Hepatocyte (in vitro differentiated cells): ENCODE results near the gene PPP1R3D. TPM values are rescaled to one million over a fixed set of nuclear protein-coding genes. Genes with fewer than 3 reads are reported as not detected.

ENCODE experiments used
- DNase-seq: peaks from one replicate; pipeline ENCODE4 v3.0.0-alpha.2; 2016; ENCODE audit warnings: low spot score
- H2AFZ ChIP-seq: fragments of 200-600 bp; sonication (generic); 2 replicates; pipeline ENCODE4 v1.6.0; 2016; ENCODE audit warnings: antibody characterized with exemption, mild to moderate bottlenecking
- H3K27ac ChIP-seq: fragments of 200-600 bp; sonication (generic); 2 replicates; pipeline ENCODE4 v1.5.1; 2016; ENCODE audit warnings: mild to moderate bottlenecking
- H3K27me3 ChIP-seq: fragments of 200-600 bp; sonication (generic); 2 replicates; pipeline ENCODE4 v1.6.1; 2016
- H3K36me3 ChIP-seq: fragments of 200-600 bp; sonication (generic); replicated peaks from 2 replicates; pipeline ENCODE4 v1.5.1; 2016; ENCODE audit warnings: low read depth; ENCODE audit not compliant: insufficient read depth
- H3K4me1 ChIP-seq: fragments of 200-600 bp; sonication (generic); 2 replicates; pipeline ENCODE4 v1.5.1; 2016; ENCODE audit warnings: mild to moderate bottlenecking, moderate library complexity; ENCODE audit not compliant: insufficient read depth
- H3K4me2 ChIP-seq: fragments of 200-600 bp; sonication (generic); 2 replicates; pipeline ENCODE4 v1.6.0; 2016
- H3K4me3 ChIP-seq: fragments of 200-600 bp; sonication (generic); 2 replicates; pipeline ENCODE4 v1.5.1; 2016; ENCODE audit warnings: mild to moderate bottlenecking
- H3K79me2 ChIP-seq: fragments of 200-600 bp; sonication (generic); 2 replicates; pipeline ENCODE4 v1.6.0; 2017; ENCODE audit warnings: mild to moderate bottlenecking
- H3K9me2 ChIP-seq: fragments of 200-600 bp; sonication (generic); replicated peaks from 2 replicates; pipeline ENCODE4 v1.6.0; 2017; ENCODE audit warnings: mild to moderate bottlenecking; ENCODE audit not compliant: insufficient read depth
- H3K9me3 ChIP-seq: fragments of 200-600 bp; sonication (generic); 2 replicates; pipeline ENCODE4 v1.5.1; 2016; ENCODE audit warnings: low read depth, mild to moderate bottlenecking
- H4K20me1 ChIP-seq: fragments of 200-600 bp; sonication (generic); 2 replicates; pipeline ENCODE4 v1.6.0; 2016; ENCODE audit warnings: mild to moderate bottlenecking; ENCODE audit not compliant: insufficient read depth, poor library complexity, severe bottlenecking
- CTCF ChIP-seq: fragments of 200-600 bp; sonication (generic); IDR thresholded peaks from 2 replicates; pipeline ENCODE4 v1.5.1; 2016; ENCODE audit warnings: antibody characterized with exemption, mild to moderate bottlenecking; ENCODE audit not compliant: poor library complexity
- EZH2 ChIP-seq: fragments of 200-600 bp; sonication (generic); IDR thresholded peaks from 2 replicates; pipeline ENCODE4 v1.6.1; 2016; ENCODE audit warnings: antibody characterized with exemption, mild to moderate bottlenecking, borderline replicate concordance
- EZH2phosphoT487 ChIP-seq: fragments of 200-600 bp; sonication (generic); IDR thresholded peaks from one replicate; pipeline ENCODE4 v1.6.1; 2018; ENCODE audit warnings: antibody characterized with exemption, mild to moderate bottlenecking, low read depth, moderate library complexity; ENCODE audit not compliant: unreplicated experiment, severe bottlenecking
- WGBS: methylation state at CpG from one replicate; pipeline ENCODE4 v1.1.6; 2016; ENCODE audit warnings: low lambda C conversion rate; ENCODE audit errors: missing lambda C conversion rate; 5-methylcytosine and 5-hydroxymethylcytosine counted together
- polyA plus RNA-seq: library from polyadenylated mRNA; unstranded; fragments of >200 nt; fragmentation: Nextera tagmentation; extraction: Ambion mirVana; gene quantifications from 2 replicates; pipeline ENCODE4 v1.2.1, GENCODE V29; 2016
- total RNA-seq: library from RNA; depleted of rRNA; stranded (reverse); fragments of >200 nt; gene quantifications from 2 replicates; pipeline ENCODE4 v1.2.3, GENCODE V29; 2014

The PPP1R3D gene
- total and polyA plus RNA-seq, 2 experiments from 2014 or later: 3.4 to 7.0 TPM

GRCh38 chr20:59985864-59986263 is 45.8 kb upstream of the PPP1R3D start:
- Histone ChIP-seq H3K36me3 (no peaks in the 10 kb centered on the region), H2AFZ (no peak overlapping the region), H3K4me1 (no peaks in the 10 kb centered on the region), H4K20me1 (no peaks in the 10 kb centered on the region), H3K9me3 (no peaks in the 10 kb centered on the region), H3K4me2 (no peak overlapping the region), H3K27ac (no peak overlapping the region), H3K9me2 (no peaks in the 10 kb centered on the region), H3K79me2 (no peaks in the 10 kb centered on the region), H3K4me3 (no peak overlapping the region), H3K27me3 (no peaks in the 10 kb centered on the region)
- DNase-seq: no peak
- WGBS: 92% methylated on average over 3 of the region's 3 CpGs
- peak; percentile 7 for TF ChIP-seq CTCF
- no peak for TF ChIP-seq EZH2

- DNase-seq: no peak
- Histone ChIP-seq H3K4me3 (no peak overlapping the region), H3K9me2 (no peaks in the 10 kb centered on the region), H3K27ac (no peak overlapping the region), H4K20me1 (no peaks in the 10 kb centered on the region), H3K9me3 (no peaks in the 10 kb centered on the region), H3K36me3 (no peaks in the 10 kb centered on the region), H3K4me2 (no peak overlapping the region), H3K27me3 (no peaks in the 10 kb centered on the region), H3K4me1 (no peaks in the 10 kb centered on the region), H3K79me2 (no peaks in the 10 kb centered on the region), H2AFZ (no peak overlapping the region)
- TF ChIP-seq EZH2 (no peak), CTCF (no peak), EZH2phosphoT487 (no peak)
- WGBS: 83% methylated on average over 8 of the region's 8 CpGs
Observed at GRCh38 chr20:59985164-59985563, 45.1 kb upstream of the PPP1R3D start.

- no peak overlapping the region for H3K4me2 ChIP-seq
- H3K9me3 ChIP-seq: no peaks in the 10 kb centered on the region
- H3K27ac ChIP-seq: no peak overlapping the region
- DNase-seq: no peak
- no peak overlapping the region for H2AFZ ChIP-seq
- no peaks in the 10 kb centered on the region for H4K20me1 ChIP-seq
- H3K4me3 ChIP-seq: no peak overlapping the region
- WGBS: 93% methylated on average over 4 of the region's 4 CpGs
- no peaks in the 10 kb centered on the region for H3K4me1 ChIP-seq
- H3K27me3 ChIP-seq: no peaks in the 10 kb centered on the region
- H3K9me2 ChIP-seq: no peaks in the 10 kb centered on the region
- TF ChIP-seq CTCF (no peak), EZH2phosphoT487 (no peak), EZH2 (no peak)
- no peaks in the 10 kb centered on the region for H3K79me2 ChIP-seq
- H3K36me3 ChIP-seq: no peaks in the 10 kb centered on the region
Observed at GRCh38 chr20:59984541-59984940, 44.4 kb upstream of the PPP1R3D start.

- Histone ChIP-seq H3K4me2 (no peak overlapping the region), H3K9me3 (no peaks in the 10 kb centered on the region), H3K4me3 (no peak overlapping the region), H3K4me1 (no peaks in the 10 kb centered on the region), H3K79me2 (no peaks in the 10 kb centered on the region), H3K9me2 (no peaks in the 10 kb centered on the region), H4K20me1 (no peaks in the 10 kb centered on the region), H3K27me3 (no peaks in the 10 kb centered on the region), H2AFZ (no peak overlapping the region), H3K27ac (no peak overlapping the region), H3K36me3 (no peaks in the 10 kb centered on the region)
- no peak for TF ChIP-seq CTCF
- no peak for TF ChIP-seq EZH2phosphoT487
- TF ChIP-seq EZH2: no peak
- no peak for DNase-seq
- 95% methylated on average over 9 of the region's 9 CpGs for WGBS
Observed at GRCh38 chr20:59983076-59983475, 43.0 kb upstream of the PPP1R3D start.
